Common myeloid progenitor, CD34-positive (primary cell): Measurements from ENCODE around the gene TCF25.
"Not testable (repeated sequence)": the region's sequence is repeated elsewhere in the genome, so short reads cannot be mapped to it uniquely, and the experiment has no call there.

Source experiments
- CTCF ChIA-PET: fragments of 350-600 bp; sonication (Branson Sonifier 250); formaldehyde crosslinking; loops from one replicate; lab custom pipeline; 2021; ENCODE audit warnings: antibody characterized with exemption; lab: Charles Lee
- POLR2A ChIA-PET: fragments of 350-600 bp; sonication (Branson Sonifier 250); formaldehyde crosslinking; loops from one replicate; lab custom pipeline; 2021; ENCODE audit warnings: antibody characterized with exemption; lab: Charles Lee
- DNase-seq, 3 donors: peaks; one replicate each; pipeline versions ENCODE4 v3.0.0 to v3.0.0-alpha.2; 2013
- H3K27ac ChIP-seq, 2 experiments: 1 replicate in 1 of 2; 2 replicates in 1 of 2; pipeline ENCODE4 v1.7.0; 2013; ENCODE audit warnings: inconsistent platforms in 2 of 2, low read length in 2 of 2, mild to moderate bottlenecking in 2 of 2, low read depth in 1 of 2, moderate library complexity in 1 of 2; ENCODE audit not compliant: severe bottlenecking in 2 of 2, insufficient read depth in 1 of 2, poor library complexity in 1 of 2
- H3K27me3 ChIP-seq, 5 experiments: replicated peaks in 2 of 5; 1 replicate in 3 of 5; 2 replicates in 2 of 5; pipeline versions ENCODE4 v1.6.1 to v1.7.0; 2013; ENCODE audit warnings: low read length in 4 of 5, mild to moderate bottlenecking in 2 of 5, moderate library complexity in 2 of 5, inconsistent platforms in 1 of 5; ENCODE audit not compliant: insufficient read depth in 5 of 5, control insufficient read depth in 4 of 5
- H3K36me3 ChIP-seq, 4 experiments: 1 replicate in 2 of 4; 2 replicates in 2 of 4; pipeline versions ENCODE4 v1.6.1 to v1.7.0; 2013; ENCODE audit warnings: low read length in 3 of 4, control low read depth in 1 of 4, mild to moderate bottlenecking in 1 of 4; ENCODE audit not compliant: control insufficient read depth in 4 of 4, insufficient read depth in 4 of 4
- H3K4me1 ChIP-seq, 4 experiments: 1 replicate in 3 of 4; 2 replicates in 1 of 4; pipeline versions ENCODE4 v1.6.1 to v1.7.1; 2013; ENCODE audit warnings: low read length in 3 of 4, mild to moderate bottlenecking in 3 of 4, control low read depth in 1 of 4, inconsistent platforms in 1 of 4, moderate library complexity in 1 of 4; ENCODE audit not compliant: control insufficient read depth in 4 of 4, insufficient read depth in 4 of 4; ENCODE audit errors: control extremely low read depth in 1 of 4
- H3K4me3 ChIP-seq, 7 experiments: 1 replicate in 4 of 7; 2 replicates in 3 of 7; pipeline versions ENCODE4 v1.5.1 to v1.7.0; 2013; ENCODE audit warnings: mild to moderate bottlenecking in 7 of 7, low read length in 6 of 7, moderate library complexity in 6 of 7, inconsistent platforms in 2 of 7, low read depth in 2 of 7, control low read depth in 1 of 7; ENCODE audit not compliant: insufficient read depth in 4 of 7, control insufficient read depth in 1 of 7; ENCODE audit errors: extremely low read depth in 1 of 7
- H3K9me3 ChIP-seq, 5 experiments: 1 replicate in 4 of 5; 2 replicates in 1 of 5; pipeline versions ENCODE4 v1.6.1 to v1.7.1; 2013; ENCODE audit warnings: low read length in 4 of 5, mild to moderate bottlenecking in 2 of 5, inconsistent platforms in 1 of 5, low read depth in 1 of 5, moderate library complexity in 1 of 5; ENCODE audit not compliant: control insufficient read depth in 4 of 5, insufficient read depth in 2 of 5; ENCODE audit errors: control extremely low read depth in 1 of 5
- WGBS: methylation state at CpG from one replicate; pipeline ENCODE4 v1.1.5; 2013; ENCODE audit not compliant: insufficient coverage; 5-methylcytosine and 5-hydroxymethylcytosine counted together

TCF25 gene

GRCh38 chr16:89924297-89924924, 51.0 kb downstream of the TCF25 start:
- Histone ChIP-seq H3K4me3 (no peak overlapping the region), H3K9me3 (no peaks in the 10 kb centered on the region)

GRCh38 chr16:89924925-89925307, 51.5 kb downstream of the TCF25 start:
- Histone ChIP-seq H3K4me1 (peaks cover 0 to 55% (median 55%) of the 10 kb centered on the region in 4 experiments), H3K36me3 (no peaks in the 10 kb centered on the region), H3K9me3 (no peaks in the 10 kb centered on the region), H3K27me3 (peaks cover 0 to 69% (median 20%) of the 10 kb centered on the region in 5 experiments), H3K4me3 (no peak overlapping the region), H3K27ac (no peak overlapping the region)
- no peak for DNase-seq
- WGBS: no CpG with 5 or more reads among the region's 4 CpGs
- ChIA-PET CTCF (no interaction called here), POLR2A (no interaction called here)

More at GRCh38 chr16:89924297-89924924, 51.0 kb downstream of the TCF25 start:
- no peak overlapping the region for H3K27ac ChIP-seq
- POLR2A ChIA-PET: no interaction called here
- 3% methylated on average over 14 of the region's 14 CpGs for WGBS
- DNase-seq: peak; percentile 62 to 79 (median 77)
- peaks cover 0 to 74% (median 22%) of the 10 kb centered on the region in 5 experiments for H3K27me3 ChIP-seq
- no peaks in the 10 kb centered on the region for H3K36me3 ChIP-seq
- peaks cover 0 to 61% (median 56%) of the 10 kb centered on the region in 4 experiments for H3K4me1 ChIP-seq
- CTCF ChIA-PET: interaction anchor here (1.7 kb wide), 1 partner anchor 23 kb away, joined by 3 read pairs; no protein-coding TSS in a partner anchor

- Histone ChIP-seq H3K27me3 (peaks cover 0 to 62% (median 16%) of the 10 kb centered on the region in 5 experiments), H3K4me3 (peak overlapping the region in 6 of 7 experiments; percentile 15 to 61 (median 51)), H3K4me1 (peaks cover 0 to 50% (median 49%) of the 10 kb centered on the region in 4 experiments), H3K27ac (no peak overlapping the region), H3K9me3 (no peaks in the 10 kb centered on the region), H3K36me3 (no peaks in the 10 kb centered on the region)
- CTCF ChIA-PET: no interaction called here
- POLR2A ChIA-PET: interaction anchor here (0.7 kb wide), 1 partner anchor 93 kb away, joined by 3 read pairs; no protein-coding TSS in a partner anchor
- peak in 2 of 3 donors; percentile 24 to 43 for DNase-seq
- under 1% methylated on average over 36 of the region's 42 CpGs for WGBS
These were observed 52.2 kb downstream of the TCF25 start for GRCh38 chr16:89925596-89926079.

- Histone ChIP-seq H3K9me3 (no peaks in the 10 kb centered on the region), H3K27ac (no peak overlapping the region), H3K36me3 (no peaks in the 10 kb centered on the region), H3K27me3 (peaks cover 0 to 8% (median 0%) of the 10 kb centered on the region in 5 experiments), H3K4me1 (peaks cover 0 to 2% (median 2%) of the 10 kb centered on the region in 4 experiments), H3K4me3 (no peak overlapping the region)
- 89% methylated on average over 12 of the region's 16 CpGs for WGBS
- DNase-seq: no peak
- CTCF ChIA-PET: interaction anchor here (0.9 kb wide), 1 partner anchor 13 kb away, joined by 3 read pairs; no protein-coding TSS in a partner anchor
- POLR2A ChIA-PET: interaction anchor here (1.1 kb wide), 1 partner anchor 10 kb away, joined by 3 read pairs; no protein-coding TSS in a partner anchor
These were observed 58.0 kb downstream of the TCF25 start for GRCh38 chr16:89931305-89931896.

GRCh38 chr16:89931964-89932363, 58.6 kb downstream of the TCF25 start:
- Histone ChIP-seq H3K4me1 (no peaks in the 10 kb centered on the region), H3K27me3 (peaks cover 0 to 8% (median 0%) of the 10 kb centered on the region in 5 experiments), H3K36me3 (no peaks in the 10 kb centered on the region), H3K27ac (no peak overlapping the region), H3K9me3 (no peaks in the 10 kb centered on the region), H3K4me3 (no peak overlapping the region)
- DNase-seq: no peak
- ChIA-PET POLR2A (interaction anchor here (1.1 kb wide), 1 partner anchor 11 kb away, joined by 3 read pairs; no protein-coding TSS in a partner anchor), CTCF (interaction anchor here (0.9 kb wide), 1 partner anchor 12 kb away, joined by 3 read pairs; no protein-coding TSS in a partner anchor)
- 92% methylated on average over 5 of the region's 6 CpGs for WGBS

GRCh38 chr16:89934019-89934418, 60.6 kb downstream of the TCF25 start:
- H3K4me3 ChIP-seq, H3K4me1 ChIP-seq, H3K36me3 ChIP-seq, H3K27ac ChIP-seq, CTCF ChIA-PET, H3K9me3 ChIP-seq, POLR2A ChIA-PET, DNase-seq, H3K27me3 ChIP-seq: not testable (repeated sequence)
- over 99% methylated on average over 25 of the region's 29 CpGs for whole genome bisulfite sequencing
